Measurements from ENCODE around the gene PTPRE. TPM values are rescaled to one million over a fixed set of nuclear protein-coding genes. Genes with fewer than 3 reads are reported as not detected.
A peak's percentile ranks its signal among the peaks of the same experiment; 100 is the strongest.

PTPRE gene
- total RNA-seq, 3 donors from 2014 or later (not counting 1 experiment from before 2014, with no cell fraction given): 274 to 280 (median 275) TPM

DNA sequence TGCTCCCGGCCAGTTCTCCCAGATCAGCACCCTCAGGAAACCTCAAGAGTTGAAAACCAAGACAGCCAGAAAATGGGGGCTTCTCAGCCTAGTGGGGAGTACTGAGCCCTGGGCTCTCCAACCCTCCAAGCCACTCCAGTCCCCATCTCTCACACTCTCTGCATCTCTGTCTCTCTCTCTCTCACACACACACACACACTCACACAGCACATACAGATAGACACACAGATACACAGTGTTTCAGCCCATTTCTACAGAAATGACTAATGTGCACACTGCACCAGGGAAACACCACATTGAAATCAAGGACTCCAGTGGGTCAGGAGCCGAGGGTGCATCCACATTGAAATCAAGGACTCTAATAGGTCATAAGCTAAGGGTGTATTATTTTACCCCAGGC, 111.8 kb downstream of the PTPRE start:
- Mint-ChIP-seq H3K27me3 (ENCODE audit: low read depth in 2 of 2) (peaks cover 6 to 9% of the 10 kb centered on the region in 2 donors), H3K4me1 (peaks cover 0 to 5% of the 10 kb centered on the region in 2 donors), H3K36me3 (no peaks in the 10 kb centered on the region), H3K4me3 (no peak overlapping the region), H3K9me3 (no peaks in the 10 kb centered on the region), H3K27ac (peak overlapping the region in 1 of 2 donors; percentile 7)
- no peaks in the 10 kb centered on the region for H3K36me3 ChIP-seq (ENCODE audit: control insufficient read depth, insufficient read depth, low read length)
- DNase-seq: no peak
- no peaks in the 10 kb centered on the region for H3K4me1 ChIP-seq (ENCODE audit: control insufficient read depth, insufficient read depth, low read length)
- H3K27ac ChIP-seq (ENCODE audit: low read length): no peak overlapping the region
- no peak overlapping the region for H3K4me3 ChIP-seq (ENCODE audit: low read length)
- H3K27me3 ChIP-seq (ENCODE audit: control insufficient read depth, insufficient read depth, low read length): no peaks in the 10 kb centered on the region
- ATAC-seq: no peak
- TF ChIP-seq, protein P1, sequence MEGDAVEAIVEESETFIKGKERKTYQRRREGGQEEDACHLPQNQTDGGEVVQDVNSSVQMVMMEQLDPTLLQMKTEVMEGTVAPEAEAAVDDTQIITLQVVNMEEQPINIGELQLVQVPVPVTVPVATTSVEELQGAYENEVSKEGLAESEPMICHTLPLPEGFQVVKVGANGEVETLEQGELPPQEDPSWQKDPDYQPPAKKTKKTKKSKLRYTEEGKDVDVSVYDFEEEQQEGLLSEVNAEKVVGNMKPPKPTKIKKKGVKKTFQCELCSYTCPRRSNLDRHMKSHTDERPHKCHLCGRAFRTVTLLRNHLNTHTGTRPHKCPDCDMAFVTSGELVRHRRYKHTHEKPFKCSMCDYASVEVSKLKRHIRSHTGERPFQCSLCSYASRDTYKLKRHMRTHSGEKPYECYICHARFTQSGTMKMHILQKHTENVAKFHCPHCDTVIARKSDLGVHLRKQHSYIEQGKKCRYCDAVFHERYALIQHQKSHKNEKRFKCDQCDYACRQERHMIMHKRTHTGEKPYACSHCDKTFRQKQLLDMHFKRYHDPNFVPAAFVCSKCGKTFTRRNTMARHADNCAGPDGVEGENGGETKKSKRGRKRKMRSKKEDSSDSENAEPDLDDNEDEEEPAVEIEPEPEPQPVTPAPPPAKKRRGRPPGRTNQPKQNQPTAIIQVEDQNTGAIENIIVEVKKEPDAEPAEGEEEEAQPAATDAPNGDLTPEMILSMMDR (IDR thresholded peaks at IDR 0.05): no peak
- no peaks in the 10 kb centered on the region for H3K9me3 ChIP-seq (ENCODE audit: control insufficient read depth, insufficient read depth, low read length)
- WGBS (ENCODE audit: insufficient coverage): 23% methylated on average over 2 of the region's 2 CpGs
- intact Hi-C loops (cut with micrococcal nuclease): loop anchor here (10.0 kb wide), 1 partner anchor 304 kb away; no protein-coding TSS in a partner anchor

- no peaks in the 10 kb centered on the region for H3K27me3 ChIP-seq (ENCODE audit: control insufficient read depth, insufficient read depth, low read length)
- Mint-ChIP-seq H3K9me3 (no peaks in the 10 kb centered on the region), H3K27me3 (ENCODE audit: low read depth in 2 of 2) (peaks cover 0 to 4% of the 10 kb centered on the region in 2 donors), H3K27ac (no peak overlapping the region), H3K4me3 (no peak overlapping the region), H3K4me1 (peaks cover 0 to 5% of the 10 kb centered on the region in 2 donors), H3K36me3 (no peaks in the 10 kb centered on the region)
- H3K36me3 ChIP-seq (ENCODE audit: control insufficient read depth, insufficient read depth, low read length): no peaks in the 10 kb centered on the region
- H3K9me3 ChIP-seq (ENCODE audit: control insufficient read depth, insufficient read depth, low read length): no peaks in the 10 kb centered on the region
- DNase-seq: no peak
- no peak overlapping the region for H3K27ac ChIP-seq (ENCODE audit: low read length)
- no peaks in the 10 kb centered on the region for H3K4me1 ChIP-seq (ENCODE audit: control insufficient read depth, insufficient read depth, low read length)
- no peak for ATAC-seq
- no peak overlapping the region for H3K4me3 ChIP-seq (ENCODE audit: low read length)
- TF ChIP-seq, protein P1 (IDR thresholded peaks at IDR 0.05): no peak
- 88% methylated on average over 18 of the region's 19 CpGs for WGBS (ENCODE audit: insufficient coverage)
- intact Hi-C loops (cut with micrococcal nuclease): no loop called here
Measured at GRCh38 chr10:128022261-128023196, 115.6 kb downstream of the PTPRE start.

GRCh38 chr10:128024426-128024825, 117.5 kb downstream of the PTPRE start:
- Mint-ChIP-seq H3K4me1 (no peaks in the 10 kb centered on the region), H3K36me3 (no peaks in the 10 kb centered on the region), H3K9me3 (no peaks in the 10 kb centered on the region), H3K27me3 (ENCODE audit: low read depth in 2 of 2) (no peaks in the 10 kb centered on the region), H3K4me3 (no peak overlapping the region), H3K27ac (no peak overlapping the region)
- H3K4me1 ChIP-seq (ENCODE audit: control insufficient read depth, insufficient read depth, low read length): no peaks in the 10 kb centered on the region
- H3K27me3 ChIP-seq (ENCODE audit: control insufficient read depth, insufficient read depth, low read length): no peaks in the 10 kb centered on the region
- no peak overlapping the region for H3K27ac ChIP-seq (ENCODE audit: low read length)
- no peaks in the 10 kb centered on the region for H3K36me3 ChIP-seq (ENCODE audit: control insufficient read depth, insufficient read depth, low read length)
- WGBS (ENCODE audit: insufficient coverage): 92% methylated on average over 8 of the region's 8 CpGs
- H3K4me3 ChIP-seq (ENCODE audit: low read length): no peak overlapping the region
- no peaks in the 10 kb centered on the region for H3K9me3 ChIP-seq (ENCODE audit: control insufficient read depth, insufficient read depth, low read length)
- no peak for DNase-seq
- TF ChIP-seq, protein P1 (IDR thresholded peaks at IDR 0.05): no peak
- no peak for ATAC-seq
- intact Hi-C loops (cut with micrococcal nuclease): no loop called here
